HepG2 (cell line): Measurements from ENCODE around the gene TIMM23. TPM values are rescaled to one million over a fixed set of nuclear protein-coding genes. Genes with fewer than 3 reads are reported as not detected.

Experiments used
- ATAC-seq: fragments of 200-7000 bp; cut with Tn5 transposase; 3 replicates; pipeline ENCODE4 v1.9.1; 2020; ENCODE audit warnings: mild to moderate bottlenecking, moderate library complexity
- BruUV-seq: library from RNA; stranded (reverse); fragments of 400-500 nt; replicated peaks from 2 replicates; lab custom pipeline; 2021; lab: Mats Ljungman, UMichigan
- CTCF ChIA-PET: fragments of 300-600 bp; formaldehyde crosslinking; extraction: SDS; loops from one replicate; lab custom pipeline; 2021; ENCODE audit warnings: low total read pairs, inconsistent platforms, low intra/inter-chr PET ratio; lab: Yijun Ruan, JAX
- POLR2A ChIA-PET: fragments of 350-600 bp; sonication (Branson Sonifier 250); formaldehyde crosslinking; loops from one replicate; lab custom pipeline; 2020; ENCODE audit warnings: antibody characterized with exemption, inconsistent platforms; lab: Yijun Ruan, JAX
- DNase-seq: peaks from one replicate; pipeline ENCODE4 v3.0.0-alpha.2; 2015; ENCODE audit warnings: low spot score
- FAIRE-seq: peaks from 3 replicates; lab custom pipeline; 2011; peaks lifted over from hg19 to GRCh38; lab: Jason Lieb, UNC
- H2AFZ ChIP-seq: one replicate; pipeline ENCODE4 v1.6.1; 2011; ENCODE audit warnings: low read length, inconsistent platforms
- H3K27ac ChIP-seq: fragments of 300-600 bp; 3 replicates; pipeline ENCODE4 v1.8.0; 2011; ENCODE audit warnings: mixed run types, mild to moderate bottlenecking, mixed read lengths, low read length, inconsistent platforms; ENCODE audit not compliant: insufficient read depth; ENCODE audit errors: extremely low read length
- H3K27me3 ChIP-seq, 2 experiments: fragments of 200-600 bp in 1 of 2; 2 replicates in 1 of 2; 3 replicates in 1 of 2; pipeline versions ENCODE4 v1.6.0 to v1.8.0; 2011; ENCODE audit warnings: low read length in 2 of 2, mild to moderate bottlenecking in 2 of 2, moderate library complexity in 2 of 2, inconsistent platforms in 1 of 2; ENCODE audit not compliant: insufficient read depth in 2 of 2, control insufficient read depth in 1 of 2
- H3K36me3 ChIP-seq, 2 experiments: fragments of 200-600 bp in 1 of 2; replicated peaks in 1 of 2; 2 replicates in 1 of 2; 3 replicates in 1 of 2; pipeline versions ENCODE4 v1.5.1 to v1.8.0; 2011; ENCODE audit warnings: low read length in 2 of 2, inconsistent platforms in 1 of 2; ENCODE audit not compliant: insufficient read depth in 2 of 2, control insufficient read depth in 1 of 2
- H3K4me1 ChIP-seq: 2 replicates; pipeline ENCODE4 v1.5.1; 2012; ENCODE audit warnings: low read length, inconsistent platforms; ENCODE audit not compliant: insufficient read depth
- H3K4me2 ChIP-seq: 2 replicates; pipeline ENCODE4 v1.6.0; 2011; ENCODE audit warnings: low read depth, low read length, inconsistent platforms
- H3K4me3 ChIP-seq, 3 experiments: fragments of 200-600 bp in 1 of 3; sonication (generic), shearing (Covaris generic) in 1 of 3; replicated peaks in 1 of 3; 2 replicates each; pipeline ENCODE4 v1.5.1; 2011 to 2016; ENCODE audit warnings: low read length in 3 of 3, inconsistent platforms in 2 of 3, low read depth in 2 of 3, mild to moderate bottlenecking in 2 of 3, control low read depth in 1 of 3, mixed read lengths in 1 of 3; ENCODE audit not compliant: insufficient read depth in 1 of 3
- H3K79me2 ChIP-seq: one replicate; pipeline ENCODE4 v1.6.1; 2011; ENCODE audit warnings: low read length, inconsistent platforms; ENCODE audit not compliant: insufficient read depth
- H3K9ac ChIP-seq: 2 replicates; pipeline ENCODE4 v1.6.0; 2011; ENCODE audit warnings: mild to moderate bottlenecking, low read depth, low read length, inconsistent platforms; ENCODE audit not compliant: insufficient read depth
- H3K9me3 ChIP-seq: 2 replicates; pipeline ENCODE4 v1.5.1; 2012; ENCODE audit warnings: mild to moderate bottlenecking, low read length
- H4K20me1 ChIP-seq: 2 replicates; pipeline ENCODE4 v1.6.0; 2011; ENCODE audit warnings: inconsistent platforms, mild to moderate bottlenecking, low read length, moderate library complexity; ENCODE audit not compliant: insufficient read depth
- KDM5B ChIP-seq: sonication (generic); formaldehyde crosslinking; IDR thresholded peaks from 2 replicates; pipeline ENCODE4 v1.4.0; 2020; ENCODE audit warnings: missing genetic modification reagents, mild to moderate bottlenecking, borderline replicate concordance
- PRPF4 ChIP-seq: fragments of 200-400 bp; formaldehyde crosslinking; IDR thresholded peaks from 2 replicates; pipeline ENCODE4 v1.6.1; 2016; ENCODE audit warnings: low read length, low read depth; ENCODE audit not compliant: poor library complexity, severe bottlenecking
- U2AF2 ChIP-seq: fragments of 200-400 bp; formaldehyde crosslinking; IDR thresholded peaks from 2 replicates; pipeline ENCODE4 v1.6.1; 2017; ENCODE audit warnings: low read depth, mild to moderate bottlenecking, low read length
- ZFP82 ChIP-seq: sonication (generic); formaldehyde crosslinking; IDR thresholded peaks from 2 replicates; pipeline ENCODE4 v1.5.1; 2020; ENCODE audit warnings: mild to moderate bottlenecking, missing genetic modification reagents, borderline replicate concordance
- ZMYM2 ChIP-seq: sonication (generic); formaldehyde crosslinking; IDR thresholded peaks from 2 replicates; pipeline ENCODE4 v1.8.0; 2022; ENCODE audit warnings: mild to moderate bottlenecking, missing genetic modification reagents
- ZNF331 ChIP-seq: sonication (generic); formaldehyde crosslinking; IDR thresholded peaks from 2 replicates; pipeline ENCODE4 v1.4.0; 2020; ENCODE audit warnings: missing genetic modification reagents
- ZNF7 ChIP-seq: IDR thresholded peaks from 2 replicates; pipeline ENCODE4 v1.6.1; 2016; ENCODE audit warnings: missing biosample characterization, missing genetic modification reagents
- WGBS: methylation state at CpG from one replicate; pipeline ENCODE4 v1.1.6; 2017; ENCODE audit warnings: low lambda C conversion rate; 5-methylcytosine and 5-hydroxymethylcytosine counted together
- in situ Hi-C: cut with HindIII; loops from 2 replicates; pipeline ENCODE4 v1.10.0; 2017; ENCODE audit warnings: low pct_unique_long_range_greater_than_20kb; ENCODE audit not compliant: extremely low pct_ligation_motif_present
- intact Hi-C: fragments of 100-400 bp; cut with micrococcal nuclease; formaldehyde crosslinking; loops from one replicate; pipeline ENCODE4 v1.10.0; 2022; ENCODE audit not compliant: unreplicated experiment
- polyA plus RNA-seq, 8 experiments: library from polyadenylated mRNA; depleted of rRNA in 3 of 8; stranded (reverse) in 7 of 8; unstranded in 1 of 8; fragments of >200 nt; fragmentation: Illumina TruSeq in 4 of 8; extraction: Trizol in 4 of 8; gene quantifications; 2 replicates each; pipeline versions ENCODE4 v1.2.1 to v1.2.3, GENCODE V29; 2011 to 2016; ENCODE audit warnings: low read depth in 4 of 8, missing spikeins in 1 of 8, mixed read lengths in 1 of 8; ENCODE audit not compliant: insufficient read depth in 1 of 8
- total RNA-seq, 5 experiments: library from RNA; depleted of rRNA; stranded (reverse); fragments of >200 nt; fragmentation: Illumina TruSeq; extraction: Trizol; gene quantifications; 2 replicates each; pipeline ENCODE4 v1.2.3, GENCODE V29; 2016; ENCODE audit warnings: low read depth in 1 of 5
- TF ChIP-seq, protein P1 (sequence below): sonication (generic); formaldehyde crosslinking; IDR thresholded peaks from 2 replicates; pipeline ENCODE4 v1.5.0; 2020; ENCODE audit warnings: missing genetic modification reagents
- TF ChIP-seq, protein P2 (sequence below): sonication (generic); formaldehyde crosslinking; conservative IDR thresholded peaks from 2 replicates; pipeline ENCODE4 v1.4.0; 2020; ENCODE audit warnings: missing genetic modification reagents

TIMM23 gene
- total and polyA plus RNA-seq, 2 of the 13 experiments (the other 11 are each of a cell fraction or from before 2014, with no cell fraction given): 80.2 to 98.6 TPM

DNA sequence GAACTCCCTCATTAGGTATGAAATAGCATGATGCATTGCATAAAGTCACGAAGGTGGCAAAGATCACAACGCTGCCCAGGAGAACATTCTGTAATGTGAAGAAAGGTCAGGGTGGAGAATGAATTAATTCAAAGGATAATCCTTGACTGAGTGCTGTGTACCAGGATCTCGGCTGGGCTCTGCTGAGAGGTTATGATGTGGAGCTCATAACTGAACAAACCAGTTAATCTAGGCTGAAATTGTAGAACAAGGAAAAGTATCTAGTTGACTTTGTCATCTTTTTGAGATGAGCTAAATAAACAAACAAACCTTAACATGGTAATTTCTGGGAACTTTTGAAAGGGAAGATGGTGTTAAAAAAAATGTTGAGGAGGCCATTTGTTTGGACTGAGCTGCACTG lies 67.7 kb downstream of the TIMM23 start:
- Histone ChIP-seq H3K4me1 (peaks cover 27% of the 10 kb centered on the region), H3K27ac (no peak overlapping the region), H2AFZ (no peak overlapping the region), H3K9ac (no peak overlapping the region), H3K9me3 (no peaks in the 10 kb centered on the region), H4K20me1 (no peaks in the 10 kb centered on the region), H3K4me2 (no peak overlapping the region), H3K27me3 (no peaks in the 10 kb centered on the region; a peak in 1 of 5 replicates), H3K36me3 (no peaks in the 10 kb centered on the region), H3K4me3 (no peak overlapping the region), H3K79me2 (no peaks in the 10 kb centered on the region)
- intact Hi-C loops: no loop called here
- TF ChIP-seq ZNF331 (CRISPR knock-in tag): peak; percentile 31; the same call in 1 of the 2 replicates
- TF ChIP-seq, protein P1, sequence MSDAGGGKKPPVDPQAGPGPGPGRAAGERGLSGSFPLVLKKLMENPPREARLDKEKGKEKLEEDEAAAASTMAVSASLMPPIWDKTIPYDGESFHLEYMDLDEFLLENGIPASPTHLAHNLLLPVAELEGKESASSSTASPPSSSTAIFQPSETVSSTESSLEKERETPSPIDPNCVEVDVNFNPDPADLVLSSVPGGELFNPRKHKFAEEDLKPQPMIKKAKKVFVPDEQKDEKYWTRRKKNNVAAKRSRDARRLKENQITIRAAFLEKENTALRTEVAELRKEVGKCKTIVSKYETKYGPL (CRISPR knock-in tag): no peak
- BruUV-seq: no TSS peak
- 83% methylated on average over 3 of the region's 3 CpGs for WGBS
- DNase-seq: no peak
- no peak for ATAC-seq
- in situ Hi-C loops: no loop called here
- POLR2A ChIA-PET: interaction anchor here (2.0 kb wide), 1 partner anchor 12 kb away, joined by 4 read pairs; no protein-coding TSS in a partner anchor
- CTCF ChIA-PET: no interaction called here
- no peak for FAIRE-seq

DNA sequence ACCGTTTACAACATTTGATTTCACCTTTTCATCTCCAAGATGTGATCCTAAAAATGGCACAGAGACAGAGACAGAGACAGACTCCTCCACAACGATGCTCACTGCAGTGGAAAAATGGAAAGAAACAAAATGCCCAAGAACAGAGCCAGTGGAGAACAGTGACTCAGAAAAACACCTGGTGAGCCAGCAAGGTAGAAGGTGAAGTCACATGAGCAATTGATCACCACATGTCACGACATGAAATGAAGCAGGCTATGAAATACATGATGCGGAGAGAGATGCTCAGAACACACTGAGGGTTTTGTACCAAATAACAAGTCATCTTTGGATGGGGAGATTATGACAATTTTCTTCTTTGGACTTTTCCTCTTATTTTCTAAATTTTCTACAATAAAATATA lies 70.2 kb downstream of the TIMM23 start:
- no peak overlapping the region for H3K4me2 ChIP-seq
- no peak for DNase-seq
- H3K27ac ChIP-seq: no peak overlapping the region
- no peak for FAIRE-seq
- H2AFZ ChIP-seq: no peak overlapping the region
- no peak overlapping the region for H3K4me3 ChIP-seq
- TF ChIP-seq PRPF4 (no peak), ZMYM2 (CRISPR knock-in tag) (no peak), ZNF7 (CRISPR knock-in tag) (no peak), KDM5B (CRISPR knock-in tag) (no peak), ZFP82 (CRISPR knock-in tag) (no peak), U2AF2 (no peak)
- TF ChIP-seq, protein P2, sequence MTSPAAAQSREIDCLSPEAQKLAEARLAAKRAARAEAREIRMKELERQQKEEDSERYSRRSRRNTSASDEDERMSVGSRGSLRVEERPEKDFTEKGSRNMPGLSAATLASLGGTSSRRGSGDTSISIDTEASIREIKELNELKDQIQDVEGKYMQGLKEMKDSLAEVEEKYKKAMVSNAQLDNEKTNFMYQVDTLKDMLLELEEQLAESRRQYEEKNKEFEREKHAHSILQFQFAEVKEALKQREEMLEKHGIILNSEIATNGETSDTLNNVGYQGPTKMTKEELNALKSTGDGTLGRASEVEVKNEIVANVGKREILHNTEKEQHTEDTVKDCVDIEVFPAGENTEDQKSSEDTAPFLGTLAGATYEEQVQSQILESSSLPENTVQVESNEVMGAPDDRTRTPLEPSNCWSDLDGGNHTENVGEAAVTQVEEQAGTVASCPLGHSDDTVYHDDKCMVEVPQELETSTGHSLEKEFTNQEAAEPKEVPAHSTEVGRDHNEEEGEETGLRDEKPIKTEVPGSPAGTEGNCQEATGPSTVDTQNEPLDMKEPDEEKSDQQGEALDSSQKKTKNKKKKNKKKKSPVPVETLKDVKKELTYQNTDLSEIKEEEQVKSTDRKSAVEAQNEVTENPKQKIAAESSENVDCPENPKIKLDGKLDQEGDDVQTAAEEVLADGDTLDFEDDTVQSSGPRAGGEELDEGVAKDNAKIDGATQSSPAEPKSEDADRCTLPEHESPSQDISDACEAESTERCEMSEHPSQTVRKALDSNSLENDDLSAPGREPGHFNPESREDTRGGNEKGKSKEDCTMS: no peak
- 33% methylated on average over 4 of the region's 4 CpGs for WGBS
- no peaks in the 10 kb centered on the region for H3K79me2 ChIP-seq
- no TSS peak for BruUV-seq
- no peak overlapping the region for H3K9ac ChIP-seq
- no peaks in the 10 kb centered on the region for H3K36me3 ChIP-seq
- H4K20me1 ChIP-seq: no peaks in the 10 kb centered on the region
- ATAC-seq: no peak
- in situ Hi-C loops: no loop called here
- H3K27me3 ChIP-seq: no peaks in the 10 kb centered on the region; a peak in 1 of 5 replicates
- CTCF ChIA-PET: no interaction called here
- peaks cover 17% of the 10 kb centered on the region for H3K4me1 ChIP-seq
- H3K9me3 ChIP-seq: no peaks in the 10 kb centered on the region
- intact Hi-C loops: no loop called here
- POLR2A ChIA-PET: no interaction called here
